Ishikawa (cell line): ENCODE data around the gene CDCA5.

Source experiments
- EGR1 ChIP-seq: IDR thresholded peaks from 2 replicates; pipeline ENCODE4 v1.6.1; 2012
- EP300 ChIP-seq: IDR thresholded peaks from 2 replicates; pipeline ENCODE4 v1.6.1; 2012; ENCODE audit warnings: borderline replicate concordance
- FOXM1 ChIP-seq: IDR thresholded peaks from 2 replicates; pipeline ENCODE4 v1.6.1; 2012; ENCODE audit warnings: low read depth, borderline replicate concordance
- NFIC ChIP-seq: IDR thresholded peaks from 2 replicates; pipeline ENCODE4 v1.6.1; 2012
- RAD21 ChIP-seq: IDR thresholded peaks from 2 replicates; pipeline ENCODE4 v1.6.1; 2012; ENCODE audit warnings: low read depth
- REST ChIP-seq: IDR thresholded peaks from 2 replicates; pipeline ENCODE4 v1.6.1; 2012; ENCODE audit warnings: low read depth, mild to moderate bottlenecking
- TAF1 ChIP-seq: IDR thresholded peaks from 2 replicates; pipeline ENCODE4 v1.6.1; 2012; ENCODE audit warnings: low read depth, mild to moderate bottlenecking

DNA sequence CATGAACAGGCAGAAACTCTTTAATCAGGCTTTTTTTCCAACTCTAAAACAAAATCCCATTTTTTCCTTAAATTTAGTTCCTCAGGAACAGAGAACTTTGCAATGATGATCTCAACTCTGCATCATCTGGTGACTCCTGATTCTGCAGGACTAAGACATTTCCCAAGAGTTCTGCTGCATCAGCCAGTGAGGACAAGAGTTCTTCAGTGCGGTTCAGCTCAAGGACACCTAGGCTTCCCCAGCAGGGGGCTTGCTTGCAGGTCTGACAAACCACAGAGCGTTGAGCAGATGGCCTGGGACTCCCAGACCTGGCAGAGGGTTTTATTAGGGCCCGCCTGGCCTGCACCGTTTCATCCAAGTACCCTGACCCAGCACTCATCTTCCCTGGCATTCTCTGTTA lies 6.4 kb downstream of the CDCA5 start:
- TF ChIP-seq TAF1 (no peak), EGR1 (no peak), FOXM1 (no peak), EP300 (no peak), RAD21 (no peak), NFIC (no peak), REST (no peak)
